ENCODE results near the gene TARS3. TPM values are rescaled to one million over a fixed set of nuclear protein-coding genes. Genes with fewer than 3 reads are reported as not detected.

The TARS3 gene
- total and polyA plus RNA-seq, 3 experiments from 2014 or later: 10.0 to 17.7 (median 10.7) TPM

GRCh38 chr15:101641894-101642293 is 82.4 kb downstream of the TARS3 start:
- Mint-ChIP-seq H3K27ac (peak overlapping the region; percentile 5 to 93 (median 86)), H3K4me1 (peaks cover 26 to 36% (median 35%) of the 10 kb centered on the region in 3 donors), H3K9me3 (no peaks in the 10 kb centered on the region), H3K27me3 (no peaks in the 10 kb centered on the region), H3K4me3 (peak overlapping the region in 2 of 7 donors; percentile 27 to 35), H3K36me3 (peaks cover 16 to 83% (median 22%) of the 10 kb centered on the region in 3 donors)
- Histone ChIP-seq H3K27ac (ENCODE audit: low read depth, low read length) (peak overlapping the region; percentile 55), H3K4me3 (ENCODE audit: low read length) (no peak overlapping the region), H3K9me3 (ENCODE audit: low read length) (no peaks in the 10 kb centered on the region), H3K4me1 (ENCODE audit: insufficient read depth, low read length) (peaks cover 20% of the 10 kb centered on the region), H3K27me3 (ENCODE audit: insufficient read depth, low read length, poor library complexity, severe bottlenecking) (no peaks in the 10 kb centered on the region), H3K36me3 (ENCODE audit: insufficient read depth, low read length) (peaks cover 47% of the 10 kb centered on the region)
- peak in 1 of 5 donors; percentile 52 for DNase-seq
- POLR2A ChIA-PET: interaction anchor here (0.6 to 1.3 kb wide), 4 partner anchors 10 to 353 kb away, joined by 3 to 5 read pairs (median 4); partner anchors contain the start of gene SNRPA1
- CTCF ChIA-PET: interaction anchor here (0.8 to 3.8 kb wide), 15 partner anchors 8 to 366 kb away, joined by 3 to 31 read pairs (median 5); partner anchors contain the start of genes SNRPA1 and TM2D3

GRCh38 chr15:101641129-101641764 is 83.0 kb downstream of the TARS3 start:
- Mint-ChIP-seq H3K36me3 (peaks cover 16 to 84% (median 22%) of the 10 kb centered on the region in 3 donors), H3K27me3 (no peaks in the 10 kb centered on the region), H3K4me3 (peak overlapping the region in 2 of 7 donors; percentile 39 to 47), H3K4me1 (peaks cover 26 to 32% (median 30%) of the 10 kb centered on the region in 3 donors), H3K27ac (peak overlapping the region; percentile 64 to 96 (median 92)), H3K9me3 (no peaks in the 10 kb centered on the region)
- peak overlapping the region; percentile 55 for H3K27ac ChIP-seq (ENCODE audit: low read depth, low read length)
- ChIA-PET CTCF (interaction anchor here (0.8 to 3.8 kb wide), 16 partner anchors 8 to 365 kb away, joined by 3 to 31 read pairs (median 5); partner anchors contain the start of genes SNRPA1 and TM2D3), POLR2A (interaction anchor here (0.6 to 1.3 kb wide), 3 partner anchors 12 to 352 kb away, joined by 3 to 5 read pairs (median 3); partner anchors contain the start of gene SNRPA1)
- peaks cover 20% of the 10 kb centered on the region for H3K4me1 ChIP-seq (ENCODE audit: insufficient read depth, low read length)
- no peaks in the 10 kb centered on the region for H3K9me3 ChIP-seq (ENCODE audit: low read length)
- peaks cover 41% of the 10 kb centered on the region for H3K36me3 ChIP-seq (ENCODE audit: insufficient read depth, low read length)
- H3K27me3 ChIP-seq (ENCODE audit: insufficient read depth, low read length, poor library complexity, severe bottlenecking): no peaks in the 10 kb centered on the region
- DNase-seq: peak; percentile 52 to 81 (median 68)
- no peak overlapping the region for H3K4me3 ChIP-seq (ENCODE audit: low read length)

GRCh38 chr15:101639667-101640066 is 84.6 kb downstream of the TARS3 start:
- Mint-ChIP-seq H3K36me3 (peaks cover 4 to 77% (median 10%) of the 10 kb centered on the region in 3 donors), H3K4me3 (no peak overlapping the region), H3K27ac (peak overlapping the region in 5 of 8 donors; percentile 17 to 91 (median 43)), H3K4me1 (peaks cover 22 to 24% (median 23%) of the 10 kb centered on the region in 3 donors), H3K27me3 (no peaks in the 10 kb centered on the region), H3K9me3 (no peaks in the 10 kb centered on the region)
- no peak overlapping the region for H3K27ac ChIP-seq (ENCODE audit: low read depth, low read length)
- no peak for DNase-seq
- peaks cover 37% of the 10 kb centered on the region for H3K36me3 ChIP-seq (ENCODE audit: insufficient read depth, low read length)
- H3K27me3 ChIP-seq (ENCODE audit: insufficient read depth, low read length, poor library complexity, severe bottlenecking): no peaks in the 10 kb centered on the region
- POLR2A ChIA-PET: no interaction called here
- peaks cover 20% of the 10 kb centered on the region for H3K4me1 ChIP-seq (ENCODE audit: insufficient read depth, low read length)
- H3K9me3 ChIP-seq (ENCODE audit: low read length): no peaks in the 10 kb centered on the region
- CTCF ChIA-PET: interaction anchor here (0.7 to 3.8 kb wide), 5 partner anchors 11 to 352 kb away, joined by 3 to 31 read pairs (median 4); partner anchors contain the start of gene SNRPA1
- H3K4me3 ChIP-seq (ENCODE audit: low read length): no peak overlapping the region

- H3K27me3 ChIP-seq (ENCODE audit: insufficient read depth, low read length, poor library complexity, severe bottlenecking): no peaks in the 10 kb centered on the region
- no peak for DNase-seq
- H3K27ac Mint-ChIP-seq: peak overlapping the region in 3 of 8 donors; percentile 35 to 87 (median 52)
- H3K9me3 Mint-ChIP-seq: no peaks in the 10 kb centered on the region
- H3K4me1 ChIP-seq (ENCODE audit: insufficient read depth, low read length): peaks cover 20% of the 10 kb centered on the region
- H3K36me3 ChIP-seq (ENCODE audit: insufficient read depth, low read length): peaks cover 30% of the 10 kb centered on the region
- H3K4me3 ChIP-seq (ENCODE audit: low read length): no peak overlapping the region
- no peaks in the 10 kb centered on the region for H3K9me3 ChIP-seq (ENCODE audit: low read length)
- H3K36me3 Mint-ChIP-seq: peaks cover 4 to 72% (median 12%) of the 10 kb centered on the region in 3 donors
- peaks cover 22 to 24% (median 23%) of the 10 kb centered on the region in 3 donors for H3K4me1 Mint-ChIP-seq
- no peak overlapping the region for H3K4me3 Mint-ChIP-seq
- no peak overlapping the region for H3K27ac ChIP-seq (ENCODE audit: low read depth, low read length)
- no peaks in the 10 kb centered on the region for H3K27me3 Mint-ChIP-seq
- ChIA-PET CTCF (no interaction called here), POLR2A (no interaction called here)
Measured at GRCh38 chr15:101637919-101638318, 86.4 kb downstream of the TARS3 start.

- H3K36me3 ChIP-seq (ENCODE audit: insufficient read depth, low read length): peaks cover 27% of the 10 kb centered on the region
- no peak overlapping the region for H3K4me3 Mint-ChIP-seq
- peaks cover 4 to 73% (median 14%) of the 10 kb centered on the region in 3 donors for H3K36me3 Mint-ChIP-seq
- H3K27ac Mint-ChIP-seq: peak overlapping the region in 1 of 8 donors; percentile 35
- peaks cover 19 to 21% (median 20%) of the 10 kb centered on the region in 3 donors for H3K4me1 Mint-ChIP-seq
- no peak overlapping the region for H3K27ac ChIP-seq (ENCODE audit: low read depth, low read length)
- no peaks in the 10 kb centered on the region for H3K9me3 ChIP-seq (ENCODE audit: low read length)
- ChIA-PET CTCF (interaction anchor here (1.1 kb wide), 1 partner anchor 379 kb away, joined by 3 read pairs; no protein-coding TSS in a partner anchor), POLR2A (no interaction called here)
- no peak overlapping the region for H3K4me3 ChIP-seq (ENCODE audit: low read length)
- DNase-seq: no peak
- no peaks in the 10 kb centered on the region for H3K9me3 Mint-ChIP-seq
- peaks cover 18% of the 10 kb centered on the region for H3K4me1 ChIP-seq (ENCODE audit: insufficient read depth, low read length)
- H3K27me3 Mint-ChIP-seq: no peaks in the 10 kb centered on the region
- H3K27me3 ChIP-seq (ENCODE audit: insufficient read depth, low read length, poor library complexity, severe bottlenecking): no peaks in the 10 kb centered on the region
Measured at GRCh38 chr15:101637516-101637915, 86.8 kb downstream of the TARS3 start.

- no peak for DNase-seq
- Mint-ChIP-seq H3K27me3 (no peaks in the 10 kb centered on the region), H3K9me3 (no peaks in the 10 kb centered on the region), H3K4me3 (no peak overlapping the region), H3K4me1 (peaks cover 14 to 16% (median 15%) of the 10 kb centered on the region in 3 donors), H3K36me3 (peaks cover 4 to 70% (median 16%) of the 10 kb centered on the region in 3 donors), H3K27ac (peak overlapping the region in 2 of 8 donors; percentile 18 to 40)
- Histone ChIP-seq H3K27me3 (ENCODE audit: insufficient read depth, low read length, poor library complexity, severe bottlenecking) (no peaks in the 10 kb centered on the region), H3K27ac (ENCODE audit: low read depth, low read length) (no peak overlapping the region), H3K36me3 (ENCODE audit: insufficient read depth, low read length) (peaks cover 22% of the 10 kb centered on the region), H3K9me3 (ENCODE audit: low read length) (no peaks in the 10 kb centered on the region), H3K4me3 (ENCODE audit: low read length) (no peak overlapping the region), H3K4me1 (ENCODE audit: insufficient read depth, low read length) (peaks cover 14% of the 10 kb centered on the region)
- POLR2A ChIA-PET: no interaction called here
- CTCF ChIA-PET: interaction anchor here (1.1 kb wide), 1 partner anchor 379 kb away, joined by 3 read pairs; no protein-coding TSS in a partner anchor
Measured at GRCh38 chr15:101637038-101637437, 87.2 kb downstream of the TARS3 start.

GRCh38 chr15:101635944-101636727 is 88.1 kb downstream of the TARS3 start:
- Histone ChIP-seq H3K4me1 (ENCODE audit: insufficient read depth, low read length) (peaks cover 5% of the 10 kb centered on the region), H3K27ac (ENCODE audit: low read depth, low read length) (no peak overlapping the region), H3K9me3 (ENCODE audit: low read length) (no peaks in the 10 kb centered on the region), H3K36me3 (ENCODE audit: insufficient read depth, low read length) (peaks cover 21% of the 10 kb centered on the region), H3K4me3 (ENCODE audit: low read length) (no peak overlapping the region), H3K27me3 (ENCODE audit: insufficient read depth, low read length, poor library complexity, severe bottlenecking) (no peaks in the 10 kb centered on the region)
- no peak overlapping the region for H3K4me3 Mint-ChIP-seq
- peaks cover 4 to 66% (median 16%) of the 10 kb centered on the region in 3 donors for H3K36me3 Mint-ChIP-seq
- CTCF ChIA-PET: interaction anchor here (1.1 kb wide), 1 partner anchor 378 kb away, joined by 3 read pairs; no protein-coding TSS in a partner anchor
- POLR2A ChIA-PET: no interaction called here
- DNase-seq: no peak
- H3K27ac Mint-ChIP-seq: peak overlapping the region in 2 of 8 donors; percentile 31 to 36
- no peaks in the 10 kb centered on the region for H3K27me3 Mint-ChIP-seq
- H3K9me3 Mint-ChIP-seq: no peaks in the 10 kb centered on the region
- peaks cover 5 to 7% (median 6%) of the 10 kb centered on the region in 3 donors for H3K4me1 Mint-ChIP-seq
